HEK293 (cell line): ENCODE measurements around the gene COP1.

Experiments
- CTCF ChIA-PET: fragments of 350-600 bp; formaldehyde crosslinking; extraction: SDS; loops from one replicate; lab custom pipeline; 2021; ENCODE audit warnings: antibody characterized with exemption; lab: Yijun Ruan, JAX
- POLR2A ChIA-PET: fragments of 300-600 bp; formaldehyde crosslinking; extraction: SDS; loops from one replicate; lab custom pipeline; 2020; ENCODE audit warnings: antibody characterized with exemption, inconsistent platforms; lab: Yijun Ruan, JAX
- H3K27ac ChIP-seq: fragments of 200-500 bp; sonication (Bioruptor generic); 2 replicates; pipeline ENCODE4 v1.5.1; 2014; ENCODE audit warnings: low read depth, low read length, control low read depth, inconsistent platforms; ENCODE audit errors: extremely low read depth
- H3K36me3 ChIP-seq, 2 experiments: fragments of 200-500 bp in 1 of 2; sonication (Bioruptor generic) in 1 of 2; 1 replicate in 1 of 2; 2 replicates in 1 of 2; pipeline ENCODE4 v1.5.1; 2014 to 2017; ENCODE audit warnings: inconsistent platforms in 2 of 2, low read length in 2 of 2; ENCODE audit not compliant: control insufficient read depth in 2 of 2, insufficient read depth in 1 of 2
- H3K4me1 ChIP-seq: fragments of 200-500 bp; sonication (Bioruptor generic); 2 replicates; pipeline ENCODE4 v1.5.1; 2014; ENCODE audit warnings: mild to moderate bottlenecking, low read length, inconsistent platforms; ENCODE audit not compliant: control insufficient read depth, insufficient read depth
- H3K4me3 ChIP-seq: 2 replicates; pipeline ENCODE4 v1.5.1; 2011; ENCODE audit warnings: low read depth, mild to moderate bottlenecking, control low read depth, low read length, moderate library complexity
- H3K9me3 ChIP-seq: fragments of 200-500 bp; sonication (Bioruptor generic); 2 replicates; pipeline ENCODE4 v1.5.1; 2014; ENCODE audit warnings: low read depth, low read length, inconsistent platforms; ENCODE audit not compliant: control insufficient read depth, insufficient read depth
- GLI2 ChIP-seq: fragments of 450-650 bp; formaldehyde crosslinking; IDR thresholded peaks from 2 replicates; pipeline ENCODE4; 2017; ENCODE audit warnings: missing biosample characterization, missing genetic modification characterization, low read depth, borderline replicate concordance
- HOXC10 ChIP-seq: sonication (generic); formaldehyde crosslinking; IDR thresholded peaks from 2 replicates; pipeline ENCODE4 v1.8.1; 2023; ENCODE audit warnings: mild to moderate bottlenecking, missing genetic modification reagents
- MYNN ChIP-seq: fragments of 450-650 bp; formaldehyde crosslinking; IDR thresholded peaks from 2 replicates; pipeline ENCODE4 v1.5.1; 2016; ENCODE audit warnings: missing biosample characterization, missing genetic modification characterization, borderline replicate concordance
- SP2 ChIP-seq: fragments of 450-650 bp; formaldehyde crosslinking; IDR thresholded peaks from 2 replicates; pipeline ENCODE4 v1.5.1; 2016; ENCODE audit warnings: missing biosample characterization, missing genetic modification characterization
- YY1 ChIP-seq: fragments of 450-650 bp; formaldehyde crosslinking; IDR thresholded peaks from 2 replicates; pipeline ENCODE4 v1.5.1; 2018; ENCODE audit warnings: missing biosample characterization, missing genetic modification characterization
- ZBTB17 ChIP-seq: fragments of 450-650 bp; formaldehyde crosslinking; IDR thresholded peaks from 2 replicates; pipeline ENCODE4 v1.5.1; 2016; ENCODE audit warnings: missing biosample characterization, missing genetic modification characterization
- ZNF112 ChIP-seq: fragments of 450-650 bp; formaldehyde crosslinking; IDR thresholded peaks from 2 replicates; pipeline ENCODE4 v1.5.0; 2017; ENCODE audit warnings: missing biosample characterization, missing genetic modification characterization
- ZNF121 ChIP-seq: fragments of 450-650 bp; formaldehyde crosslinking; IDR thresholded peaks from 2 replicates; pipeline ENCODE4 v1.5.1; 2016; ENCODE audit warnings: missing biosample characterization, missing genetic modification characterization
- ZNF138 ChIP-seq: fragments of 450-650 bp; formaldehyde crosslinking; IDR thresholded peaks from 2 replicates; pipeline ENCODE4 v1.5.1; 2016; ENCODE audit warnings: missing biosample characterization, missing genetic modification characterization, borderline replicate concordance
- ZNF23 ChIP-seq: fragments of 450-650 bp; formaldehyde crosslinking; IDR thresholded peaks from 2 replicates; pipeline ENCODE4 v1.5.1; 2016; ENCODE audit warnings: missing biosample characterization, missing genetic modification characterization, borderline replicate concordance
- ZNF239 ChIP-seq: fragments of 450-650 bp; formaldehyde crosslinking; IDR thresholded peaks from 2 replicates; pipeline ENCODE4 v1.5.1; 2016; ENCODE audit warnings: missing biosample characterization, missing genetic modification characterization
- ZNF274 ChIP-seq, 2 experiments: fragments of 200-500 bp in 1 of 2; fragments of 450-650 bp in 1 of 2; sonication (Bioruptor generic) in 1 of 2; formaldehyde crosslinking in 1 of 2; IDR thresholded peaks; 2 replicates each; pipeline versions ENCODE4 v1.5.1 to v1.6.1; 2014 to 2016; ENCODE audit warnings: borderline replicate concordance in 1 of 2, inconsistent platforms in 1 of 2, low read length in 1 of 2, missing biosample characterization in 1 of 2, missing genetic modification characterization in 1 of 2
- ZNF391 ChIP-seq: fragments of 450-650 bp; formaldehyde crosslinking; IDR thresholded peaks from 2 replicates; pipeline ENCODE4 v1.5.1; 2016; ENCODE audit warnings: low read depth, missing biosample characterization, missing genetic modification characterization, borderline replicate concordance
- ZNF423 ChIP-seq: fragments of 450-650 bp; formaldehyde crosslinking; IDR thresholded peaks from 2 replicates; pipeline ENCODE4 v1.5.1; 2016; ENCODE audit warnings: missing biosample characterization, missing genetic modification characterization
- ZNF426 ChIP-seq: fragments of 450-650 bp; formaldehyde crosslinking; IDR thresholded peaks from 2 replicates; pipeline ENCODE4 v1.5.1; 2017; ENCODE audit warnings: missing biosample characterization, missing genetic modification characterization, mild to moderate bottlenecking, inconsistent platforms, moderate library complexity
- ZNF530 ChIP-seq: fragments of 450-650 bp; formaldehyde crosslinking; IDR thresholded peaks from 2 replicates; pipeline ENCODE4 v1.5.1; 2016; ENCODE audit warnings: low read depth, missing biosample characterization, missing genetic modification characterization
- ZNF549 ChIP-seq: fragments of 450-650 bp; IDR thresholded peaks from 2 replicates; pipeline ENCODE4 v1.5.1; 2018; ENCODE audit warnings: missing biosample characterization, missing genetic modification characterization, mild to moderate bottlenecking, inconsistent platforms, moderate library complexity
- ZNF600 ChIP-seq: fragments of 450-650 bp; formaldehyde crosslinking; IDR thresholded peaks from 2 replicates; pipeline ENCODE4 v1.5.1; 2016; ENCODE audit warnings: missing biosample characterization, missing genetic modification characterization
- ZNF629 ChIP-seq: fragments of 450-650 bp; formaldehyde crosslinking; IDR thresholded peaks from 2 replicates; pipeline ENCODE4 v1.5.1; 2017; ENCODE audit warnings: missing biosample characterization, missing genetic modification characterization
- ZNF658 ChIP-seq: fragments of 450-650 bp; formaldehyde crosslinking; IDR thresholded peaks from 2 replicates; pipeline ENCODE4; 2016; ENCODE audit warnings: missing biosample characterization, missing genetic modification characterization
- ZNF747 ChIP-seq: fragments of 450-650 bp; formaldehyde crosslinking; IDR thresholded peaks from 2 replicates; pipeline ENCODE4 v1.5.1; 2016; ENCODE audit warnings: missing biosample characterization, missing genetic modification characterization
- ZNF785 ChIP-seq: fragments of 450-650 bp; formaldehyde crosslinking; IDR thresholded peaks from 2 replicates; pipeline ENCODE4 v1.5.1; 2016; ENCODE audit warnings: missing biosample characterization, missing genetic modification characterization
- TF ChIP-seq, protein P1 (sequence below): fragments of 450-650 bp; formaldehyde crosslinking; IDR thresholded peaks from 2 replicates; pipeline ENCODE4 v1.5.1; 2016; ENCODE audit warnings: missing biosample characterization, missing genetic modification characterization
- TF ChIP-seq, protein P2 (sequence below): fragments of 450-650 bp; formaldehyde crosslinking; IDR thresholded peaks from 2 replicates; pipeline ENCODE4 v1.5.1; 2016; ENCODE audit warnings: missing biosample characterization, missing genetic modification characterization
- TF ChIP-seq, protein P3 (sequence below): fragments of 450-650 bp; formaldehyde crosslinking; IDR thresholded peaks from 2 replicates; pipeline ENCODE4 v1.5.1; 2017; ENCODE audit warnings: missing biosample characterization, missing genetic modification characterization

COP1 gene

DNA sequence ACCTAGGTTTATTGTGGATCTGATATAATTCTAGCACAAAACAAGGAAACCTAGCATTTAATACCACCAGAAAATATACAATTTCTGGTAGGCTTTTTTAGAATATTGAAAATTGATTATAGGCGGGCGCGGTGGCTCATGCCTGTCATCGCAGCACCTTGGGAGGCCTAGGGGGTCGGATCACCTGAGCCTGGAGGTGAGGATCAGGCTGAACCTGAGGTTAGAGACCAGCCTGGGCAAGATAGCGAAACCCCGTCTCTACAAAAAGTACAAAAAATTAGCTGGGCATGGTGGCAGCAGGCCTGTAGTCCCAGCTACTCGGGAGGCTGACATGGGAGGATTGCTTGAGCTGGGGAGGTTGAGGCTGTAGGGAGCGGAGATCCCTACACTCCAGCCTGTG lies 948 bp upstream of the COP1 start:
- ChIA-PET CTCF (interaction anchor here (0.8 kb wide), 1 partner anchor 61 kb away, joined by 3 read pairs; no protein-coding TSS in a partner anchor), POLR2A (interaction anchor here (0.5 to 1.1 kb wide), 9 partner anchors 10 to 42 kb away, joined by 3 to 11 read pairs (median 4); no protein-coding TSS in a partner anchor)
- H3K36me3 ChIP-seq, result no peaks in the 10 kb centered on the region
- no peak overlapping the region for H3K27ac ChIP-seq
- H3K4me3 ChIP-seq, result peak overlapping the region; percentile 83
- TF ChIP-seq ZNF600 (tag by site-specific recombination), result no peak
- TF ChIP-seq ZNF785, result no peak
- no peak for TF ChIP-seq ZNF239 (tag by site-specific recombination)
- H3K9me3 ChIP-seq, result no peaks in the 10 kb centered on the region
- peaks cover 6% of the 10 kb centered on the region for H3K4me1 ChIP-seq

DNA sequence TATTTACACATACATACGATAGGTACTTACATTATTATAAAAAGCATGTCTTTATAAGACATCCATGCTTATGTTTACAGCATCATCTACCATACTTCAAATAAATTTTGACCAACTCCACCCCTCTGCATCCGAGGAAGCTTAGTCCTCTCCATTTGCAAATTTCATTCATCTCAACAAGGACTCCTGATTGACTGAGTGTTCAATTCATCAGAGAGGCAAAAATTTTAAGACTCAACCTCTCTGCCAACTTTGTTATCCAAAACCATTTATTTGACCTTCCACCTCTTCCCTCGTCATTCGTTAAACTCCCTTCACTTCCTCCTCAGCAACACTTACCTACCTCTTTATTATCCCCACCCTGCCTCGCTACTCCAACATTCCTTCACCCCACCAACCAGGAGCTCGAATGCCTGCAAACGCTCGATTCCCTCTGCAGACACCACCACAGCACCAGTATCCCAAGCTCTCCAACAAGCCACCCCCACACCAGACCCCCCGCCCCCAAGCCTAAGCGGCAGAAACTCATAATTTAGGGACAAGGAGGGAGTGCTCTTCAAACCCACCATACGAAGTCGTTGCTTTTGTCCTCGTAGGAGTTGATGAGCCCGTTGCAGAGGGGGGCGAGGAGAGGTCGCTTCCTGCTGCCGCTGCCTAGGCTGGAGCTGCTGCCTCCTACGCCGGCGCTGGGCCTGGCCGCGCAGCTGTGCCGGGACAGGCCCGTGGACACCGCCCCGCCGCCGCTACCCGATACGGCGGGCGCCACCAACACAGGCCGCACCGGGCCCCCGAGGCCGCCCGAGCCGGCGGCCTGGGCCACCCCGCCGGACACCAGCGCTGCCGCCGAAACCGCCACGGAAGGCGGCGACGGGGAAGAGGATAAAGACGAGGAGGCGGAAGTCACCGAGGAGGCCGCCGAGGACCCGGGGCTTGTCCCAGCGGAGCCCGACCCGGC lies 803 bp downstream of the COP1 start:
- peaks cover 6% of the 10 kb centered on the region for H3K4me1 ChIP-seq
- ChIA-PET CTCF (interaction anchor here (0.8 to 1.3 kb wide), 2 partner anchors 31 to 1060 kb away, joined by 3 read pairs; no protein-coding TSS in a partner anchor), POLR2A (interaction anchor here (0.6 to 1.0 kb wide), 3 partner anchors 11 to 1344 kb away, joined by 3 to 5 read pairs (median 5); no protein-coding TSS in a partner anchor)
- no peaks in the 10 kb centered on the region for H3K36me3 ChIP-seq
- no peaks in the 10 kb centered on the region for H3K9me3 ChIP-seq
- peak overlapping the region; percentile 89 for H3K27ac ChIP-seq
- peak overlapping the region; percentile 83 for H3K4me3 ChIP-seq
- TF ChIP-seq ZNF785 (no peak), ZNF629 (peak; percentile 35), ZNF23 (tag by site-specific recombination) (no peak), GLI2 (tag by site-specific recombination) (no peak), HOXC10 (CRISPR knock-in tag) (0 out of 2 replicates have a peak, but pooled peaks have one; percentile 14), ZBTB17 (tag by site-specific recombination) (peak; percentile 95), ZNF121 (tag by site-specific recombination) (no peak), ZNF138 (tag by site-specific recombination) (no peak), YY1 (tag by site-specific recombination) (no peak), ZNF549 (tag by site-specific recombination) (no peak), ZNF391 (tag by site-specific recombination) (0 out of 2 replicates have a peak, but pooled peaks have one; percentile 12), MYNN (tag by site-specific recombination) (no peak), ZNF747 (no peak), ZNF426 (tag by site-specific recombination) (no peak), ZNF658 (tag by site-specific recombination) (no peak), ZNF423 (tag by site-specific recombination) (no peak), ZNF274 (IDR thresholded peaks at IDR 0.05; ENCODE audit: low read length) (no peak), ZNF274 (tag by site-specific recombination; IDR thresholded peaks at IDR 0.05; ENCODE audit: borderline replicate concordance) (no peak), SP2 (tag by site-specific recombination) (peak; percentile 77), ZNF530 (tag by site-specific recombination) (no peak), ZNF112 (tag by site-specific recombination) (no peak)
- TF ChIP-seq, protein P1, sequence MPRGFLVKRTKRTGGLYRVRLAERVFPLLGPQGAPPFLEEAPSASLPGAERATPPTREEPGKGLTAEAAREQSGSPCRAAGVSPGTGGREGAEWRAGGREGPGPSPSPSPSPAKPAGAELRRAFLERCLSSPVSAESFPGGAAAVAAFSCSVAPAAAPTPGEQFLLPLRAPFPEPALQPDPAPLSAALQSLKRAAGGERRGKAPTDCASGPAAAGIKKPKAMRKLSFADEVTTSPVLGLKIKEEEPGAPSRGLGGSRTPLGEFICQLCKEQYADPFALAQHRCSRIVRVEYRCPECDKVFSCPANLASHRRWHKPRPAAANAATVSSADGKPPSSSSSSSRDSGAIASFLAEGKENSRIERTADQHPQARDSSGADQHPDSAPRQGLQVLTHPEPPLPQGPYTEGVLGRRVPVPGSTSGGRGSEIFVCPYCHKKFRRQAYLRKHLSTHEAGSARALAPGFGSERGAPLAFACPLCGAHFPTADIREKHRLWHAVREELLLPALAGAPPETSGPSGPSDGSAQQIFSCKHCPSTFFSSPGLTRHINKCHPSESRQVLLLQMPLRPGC (tag by site-specific recombination), result peak; percentile 97
- TF ChIP-seq, protein P2, sequence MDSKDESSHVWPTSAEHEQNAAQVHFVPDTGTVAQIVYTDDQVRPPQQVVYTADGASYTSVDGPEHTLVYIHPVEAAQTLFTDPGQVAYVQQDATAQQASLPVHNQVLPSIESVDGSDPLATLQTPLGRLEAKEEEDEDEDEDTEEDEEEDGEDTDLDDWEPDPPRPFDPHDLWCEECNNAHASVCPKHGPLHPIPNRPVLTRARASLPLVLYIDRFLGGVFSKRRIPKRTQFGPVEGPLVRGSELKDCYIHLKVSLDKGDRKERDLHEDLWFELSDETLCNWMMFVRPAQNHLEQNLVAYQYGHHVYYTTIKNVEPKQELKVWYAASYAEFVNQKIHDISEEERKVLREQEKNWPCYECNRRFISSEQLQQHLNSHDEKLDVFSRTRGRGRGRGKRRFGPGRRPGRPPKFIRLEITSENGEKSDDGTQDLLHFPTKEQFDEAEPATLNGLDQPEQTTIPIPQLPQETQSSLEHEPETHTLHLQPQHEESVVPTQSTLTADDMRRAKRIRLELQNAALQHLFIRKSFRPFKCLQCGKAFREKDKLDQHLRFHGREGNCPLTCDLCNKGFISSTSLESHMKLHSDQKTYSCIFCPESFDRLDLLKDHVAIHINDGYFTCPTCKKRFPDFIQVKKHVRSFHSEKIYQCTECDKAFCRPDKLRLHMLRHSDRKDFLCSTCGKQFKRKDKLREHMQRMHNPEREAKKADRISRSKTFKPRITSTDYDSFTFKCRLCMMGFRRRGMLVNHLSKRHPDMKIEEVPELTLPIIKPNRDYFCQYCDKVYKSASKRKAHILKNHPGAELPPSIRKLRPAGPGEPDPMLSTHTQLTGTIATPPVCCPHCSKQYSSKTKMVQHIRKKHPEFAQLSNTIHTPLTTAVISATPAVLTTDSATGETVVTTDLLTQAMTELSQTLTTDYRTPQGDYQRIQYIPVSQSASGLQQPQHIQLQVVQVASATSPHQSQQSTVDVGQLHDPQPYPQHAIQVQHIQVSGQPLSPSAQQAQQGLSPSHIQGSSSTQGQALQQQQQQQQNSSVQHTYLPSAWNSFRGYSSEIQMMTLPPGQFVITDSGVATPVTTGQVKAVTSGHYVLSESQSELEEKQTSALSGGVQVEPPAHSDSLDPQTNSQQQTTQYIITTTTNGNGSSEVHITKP, result peak; percentile 79
- TF ChIP-seq, protein P3, sequence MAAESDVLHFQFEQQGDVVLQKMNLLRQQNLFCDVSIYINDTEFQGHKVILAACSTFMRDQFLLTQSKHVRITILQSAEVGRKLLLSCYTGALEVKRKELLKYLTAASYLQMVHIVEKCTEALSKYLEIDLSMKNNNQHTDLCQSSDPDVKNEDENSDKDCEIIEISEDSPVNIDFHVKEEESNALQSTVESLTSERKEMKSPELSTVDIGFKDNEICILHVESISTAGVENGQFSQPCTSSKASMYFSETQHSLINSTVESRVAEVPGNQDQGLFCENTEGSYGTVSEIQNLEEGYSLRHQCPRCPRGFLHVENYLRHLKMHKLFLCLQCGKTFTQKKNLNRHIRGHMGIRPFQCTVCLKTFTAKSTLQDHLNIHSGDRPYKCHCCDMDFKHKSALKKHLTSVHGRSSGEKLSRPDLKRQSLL (tag by site-specific recombination), result no peak; the same call in 1 of the 2 replicates
